ENCODE measurements around the gene MSL2.
"Not testable (repeated sequence)": the region's sequence is repeated elsewhere in the genome, so short reads cannot be mapped to it uniquely, and the experiment has no call there.

- TF ChIP-seq, protein P1, sequence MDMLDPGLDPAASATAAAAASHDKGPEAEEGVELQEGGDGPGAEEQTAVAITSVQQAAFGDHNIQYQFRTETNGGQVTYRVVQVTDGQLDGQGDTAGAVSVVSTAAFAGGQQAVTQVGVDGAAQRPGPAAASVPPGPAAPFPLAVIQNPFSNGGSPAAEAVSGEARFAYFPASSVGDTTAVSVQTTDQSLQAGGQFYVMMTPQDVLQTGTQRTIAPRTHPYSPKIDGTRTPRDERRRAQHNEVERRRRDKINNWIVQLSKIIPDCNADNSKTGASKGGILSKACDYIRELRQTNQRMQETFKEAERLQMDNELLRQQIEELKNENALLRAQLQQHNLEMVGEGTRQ (CRISPR knock-in tag; IDR thresholded peaks at IDR 0.05), result not testable (repeated sequence)
- not testable (repeated sequence) for TF ChIP-seq SOX15 (CRISPR knock-in tag; IDR thresholded peaks at IDR 0.05); MYBL2 (CRISPR knock-in tag; IDR thresholded peaks at IDR 0.05); EMX1 (CRISPR knock-in tag; IDR thresholded peaks at IDR 0.05); RELA (CRISPR knock-in tag; IDR thresholded peaks at IDR 0.05; ENCODE audit: borderline replicate concordance); NFATC4 (CRISPR knock-in tag; IDR thresholded peaks at IDR 0.05); OVOL2 (CRISPR knock-in tag; IDR thresholded peaks at IDR 0.05; ENCODE audit: borderline replicate concordance); GRHL2 (CRISPR knock-in tag; IDR thresholded peaks at IDR 0.05; ENCODE audit: insufficient replicate concordance, severe bottlenecking); ESRRA (CRISPR knock-in tag; IDR thresholded peaks at IDR 0.05; ENCODE audit: borderline replicate concordance); ZNF138 (CRISPR knock-in tag; conservative IDR thresholded peaks at IDR 0.05); TEAD4 (CRISPR knock-in tag; IDR thresholded peaks at IDR 0.05)
- TF ChIP-seq, protein P2, sequence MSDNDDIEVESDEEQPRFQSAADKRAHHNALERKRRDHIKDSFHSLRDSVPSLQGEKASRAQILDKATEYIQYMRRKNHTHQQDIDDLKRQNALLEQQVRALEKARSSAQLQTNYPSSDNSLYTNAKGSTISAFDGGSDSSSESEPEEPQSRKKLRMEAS (CRISPR knock-in tag; IDR thresholded peaks at IDR 0.05), result not testable (repeated sequence)
- TF ChIP-seq, protein P3, sequence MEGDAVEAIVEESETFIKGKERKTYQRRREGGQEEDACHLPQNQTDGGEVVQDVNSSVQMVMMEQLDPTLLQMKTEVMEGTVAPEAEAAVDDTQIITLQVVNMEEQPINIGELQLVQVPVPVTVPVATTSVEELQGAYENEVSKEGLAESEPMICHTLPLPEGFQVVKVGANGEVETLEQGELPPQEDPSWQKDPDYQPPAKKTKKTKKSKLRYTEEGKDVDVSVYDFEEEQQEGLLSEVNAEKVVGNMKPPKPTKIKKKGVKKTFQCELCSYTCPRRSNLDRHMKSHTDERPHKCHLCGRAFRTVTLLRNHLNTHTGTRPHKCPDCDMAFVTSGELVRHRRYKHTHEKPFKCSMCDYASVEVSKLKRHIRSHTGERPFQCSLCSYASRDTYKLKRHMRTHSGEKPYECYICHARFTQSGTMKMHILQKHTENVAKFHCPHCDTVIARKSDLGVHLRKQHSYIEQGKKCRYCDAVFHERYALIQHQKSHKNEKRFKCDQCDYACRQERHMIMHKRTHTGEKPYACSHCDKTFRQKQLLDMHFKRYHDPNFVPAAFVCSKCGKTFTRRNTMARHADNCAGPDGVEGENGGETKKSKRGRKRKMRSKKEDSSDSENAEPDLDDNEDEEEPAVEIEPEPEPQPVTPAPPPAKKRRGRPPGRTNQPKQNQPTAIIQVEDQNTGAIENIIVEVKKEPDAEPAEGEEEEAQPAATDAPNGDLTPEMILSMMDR (IDR thresholded peaks at IDR 0.05), result not testable (repeated sequence)
- TF ChIP-seq, protein P4, sequence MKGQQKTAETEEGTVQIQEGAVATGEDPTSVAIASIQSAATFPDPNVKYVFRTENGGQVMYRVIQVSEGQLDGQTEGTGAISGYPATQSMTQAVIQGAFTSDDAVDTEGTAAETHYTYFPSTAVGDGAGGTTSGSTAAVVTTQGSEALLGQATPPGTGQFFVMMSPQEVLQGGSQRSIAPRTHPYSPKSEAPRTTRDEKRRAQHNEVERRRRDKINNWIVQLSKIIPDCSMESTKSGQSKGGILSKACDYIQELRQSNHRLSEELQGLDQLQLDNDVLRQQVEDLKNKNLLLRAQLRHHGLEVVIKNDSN (CRISPR knock-in tag; IDR thresholded peaks at IDR 0.05), result not testable (repeated sequence)
Observed at GRCh38 chr3:136198462-136199078, 2.4 kb upstream of the MSL2 start.

Measured in WTC11 (cell line).